ENCODE measurements around the gene ABCA9.

ABCA9 gene

GRCh38 chr17:68955181-68955841, 105.4 kb downstream of the ABCA9 start, which contains the start of gene ABCA8:
TSS of gene ABCA8 (minus strand) at chr17:68955392. CDS start at chr17:68942034, 13,358 bp downstream.
- H3K27ac ChIP-seq (ENCODE audit: low read depth, low read length), result no peak within 1 kb of the TSS
- H3K9me2 ChIP-seq (replicated peaks; ENCODE audit: insufficient read depth, low read length), result no peaks in the 10 kb centered on the region
- no peaks in the 10 kb centered on the region for H4K20me1 ChIP-seq (ENCODE audit: low read depth, low read length)
- H3K79me2 ChIP-seq (ENCODE audit: insufficient read depth, low read length), result no peaks in the 10 kb centered on the region
- no peak within 1 kb of the TSS for H3K4me2 ChIP-seq (ENCODE audit: low read depth, low read length, poor library complexity, severe bottlenecking)
- no peak within 1 kb of the TSS for H2AFZ ChIP-seq (ENCODE audit: low read depth, low read length, severe bottlenecking)
- H3K9me3 ChIP-seq (ENCODE audit: insufficient read depth, low read length), result no peaks in the 10 kb centered on the region
- no peaks in the 10 kb centered on the region for H3K36me3 ChIP-seq (ENCODE audit: low read length)
- no peaks in the 10 kb centered on the region for H3K27me3 ChIP-seq (ENCODE audit: low read length)
- H3F3A ChIP-seq (ENCODE audit: insufficient read depth), result no peaks in the 10 kb centered on the region
- no peak within 1 kb of the TSS for H3K9ac ChIP-seq (ENCODE audit: low read length)
- TF ChIP-seq CTCF (IDR thresholded peaks at IDR 0.05; ENCODE audit: insufficient read depth, low read length, poor library complexity, severe bottlenecking) (no peak), EZH2phosphoT487 (conservative IDR thresholded peaks at IDR 0.05; ENCODE audit: low read length) (no peak)
- H3K4me3 ChIP-seq (ENCODE audit: insufficient read depth, low read length, poor library complexity, severe bottlenecking), result no peak within 1 kb of the TSS

- no peaks in the 10 kb centered on the region for H3K9me3 ChIP-seq (ENCODE audit: insufficient read depth, low read length)
- H3K9ac ChIP-seq (ENCODE audit: low read length), result no peak overlapping the region
- H3K79me2 ChIP-seq (ENCODE audit: insufficient read depth, low read length), result no peaks in the 10 kb centered on the region
- TF ChIP-seq CTCF (IDR thresholded peaks at IDR 0.05; ENCODE audit: insufficient read depth, low read length, poor library complexity, severe bottlenecking) (no peak), EZH2phosphoT487 (conservative IDR thresholded peaks at IDR 0.05; ENCODE audit: low read length) (no peak)
- H3K27me3 ChIP-seq (ENCODE audit: low read length), result no peaks in the 10 kb centered on the region
- no peaks in the 10 kb centered on the region for H3K9me2 ChIP-seq (replicated peaks; ENCODE audit: insufficient read depth, low read length)
- no peaks in the 10 kb centered on the region for H4K20me1 ChIP-seq (ENCODE audit: low read depth, low read length)
- H3K27ac ChIP-seq (ENCODE audit: low read depth, low read length), result no peak overlapping the region
- no peaks in the 10 kb centered on the region for H3K36me3 ChIP-seq (ENCODE audit: low read length)
- no peak overlapping the region for H3K4me3 ChIP-seq (ENCODE audit: insufficient read depth, low read length, poor library complexity, severe bottlenecking)
- H3K4me2 ChIP-seq (ENCODE audit: low read depth, low read length, poor library complexity, severe bottlenecking), result no peak overlapping the region
- no peak overlapping the region for H2AFZ ChIP-seq (ENCODE audit: low read depth, low read length, severe bottlenecking)
- no peaks in the 10 kb centered on the region for H3F3A ChIP-seq (ENCODE audit: insufficient read depth)
Measured at GRCh38 chr17:68954146-68954896, 106.4 kb downstream of the ABCA9 start.

GRCh38 chr17:68953340-68953997, 107.3 kb downstream of the ABCA9 start:
- no peak overlapping the region for H3K9ac ChIP-seq (ENCODE audit: low read length)
- no peak overlapping the region for H3K4me3 ChIP-seq (ENCODE audit: insufficient read depth, low read length, poor library complexity, severe bottlenecking)
- H3K27me3 ChIP-seq (ENCODE audit: low read length), result no peaks in the 10 kb centered on the region
- no peak overlapping the region for H3K4me2 ChIP-seq (ENCODE audit: low read depth, low read length, poor library complexity, severe bottlenecking)
- H3K36me3 ChIP-seq (ENCODE audit: low read length), result no peaks in the 10 kb centered on the region
- no peaks in the 10 kb centered on the region for H3K79me2 ChIP-seq (ENCODE audit: insufficient read depth, low read length)
- no peaks in the 10 kb centered on the region for H3F3A ChIP-seq (ENCODE audit: insufficient read depth)
- no peaks in the 10 kb centered on the region for H3K9me2 ChIP-seq (replicated peaks; ENCODE audit: insufficient read depth, low read length)
- H3K9me3 ChIP-seq (ENCODE audit: insufficient read depth, low read length), result no peaks in the 10 kb centered on the region
- no peak overlapping the region for H3K27ac ChIP-seq (ENCODE audit: low read depth, low read length)
- H2AFZ ChIP-seq (ENCODE audit: low read depth, low read length, severe bottlenecking), result no peak overlapping the region
- no peaks in the 10 kb centered on the region for H4K20me1 ChIP-seq (ENCODE audit: low read depth, low read length)
- TF ChIP-seq CTCF (IDR thresholded peaks at IDR 0.05; ENCODE audit: insufficient read depth, low read length, poor library complexity, severe bottlenecking), result no peak
- TF ChIP-seq EZH2phosphoT487 (conservative IDR thresholded peaks at IDR 0.05; ENCODE audit: low read length), result no peak

All from SU-DHL-6 (cell line).